ENCODE results near the gene CZIB. TPM values are rescaled to one million over a fixed set of nuclear protein-coding genes. Genes with fewer than 3 reads are reported as not detected.
A peak's percentile ranks its signal among the peaks of the same experiment; 100 is the strongest.
"Not testable (repeated sequence)": the region's sequence is repeated elsewhere in the genome, so short reads cannot be mapped to it uniquely, and the experiment has no call there.

Gene CZIB
- polyA plus RNA-seq, 1 donor = 73.2 TPM

GRCh38 chr1:53207726-53208125 is 12.7 kb downstream of the CZIB start:
- no peaks in the 10 kb centered on the region for H3K4me1 ChIP-seq (ENCODE audit: control insufficient read depth, insufficient read depth, low read length)
- no peak for DNase-seq
- 100% methylated on average over 1 of the region's 1 CpG for WGBS (ENCODE audit: insufficient coverage, low lambda C conversion rate)
- H3K4me3 ChIP-seq (ENCODE audit: low read length) = no peak overlapping the region
- no peaks in the 10 kb centered on the region for H3K27me3 ChIP-seq (ENCODE audit: control insufficient read depth, insufficient read depth, low read length)
- peaks cover 81% of the 10 kb centered on the region for H3K36me3 ChIP-seq (ENCODE audit: control insufficient read depth, insufficient read depth, low read length)
- H3K9me3 ChIP-seq (ENCODE audit: control insufficient read depth, low read depth, low read length) = peaks cover 18% of the 10 kb centered on the region
- H3K27ac ChIP-seq (ENCODE audit: low read length) = no peak overlapping the region

GRCh38 chr1:53206735-53207379 is 13.6 kb downstream of the CZIB start:
- Histone ChIP-seq H3K27ac (ENCODE audit: low read length) (no peak overlapping the region), H3K9me3 (ENCODE audit: control insufficient read depth, low read depth, low read length) (peaks cover 18% of the 10 kb centered on the region), H3K4me3 (ENCODE audit: low read length) (no peak overlapping the region), H3K27me3 (ENCODE audit: control insufficient read depth, insufficient read depth, low read length) (no peaks in the 10 kb centered on the region), H3K4me1 (ENCODE audit: control insufficient read depth, insufficient read depth, low read length) (no peaks in the 10 kb centered on the region), H3K36me3 (ENCODE audit: control insufficient read depth, insufficient read depth, low read length) (peaks cover 82% of the 10 kb centered on the region)
- no peak for DNase-seq
- no CpG with 5 or more reads among the region's 1 CpG for WGBS (ENCODE audit: insufficient coverage, low lambda C conversion rate)

- Histone ChIP-seq H3K9me3 (ENCODE audit: control insufficient read depth, low read depth, low read length) (peaks cover 18% of the 10 kb centered on the region), H3K36me3 (ENCODE audit: control insufficient read depth, insufficient read depth, low read length) (peaks cover 80% of the 10 kb centered on the region)
- not testable (repeated sequence) for H3K27me3 ChIP-seq (ENCODE audit: control insufficient read depth, insufficient read depth, low read length); H3K27ac ChIP-seq (ENCODE audit: low read length); H3K4me3 ChIP-seq (ENCODE audit: low read length); H3K4me1 ChIP-seq (ENCODE audit: control insufficient read depth, insufficient read depth, low read length); DNase-seq
- no CpG with 5 or more reads among the region's 3 CpGs for WGBS (ENCODE audit: insufficient coverage, low lambda C conversion rate)
These were observed 14.2 kb downstream of the CZIB start for GRCh38 chr1:53206083-53206685.

- not testable (repeated sequence) for H3K27ac ChIP-seq (ENCODE audit: low read length); H3K27me3 ChIP-seq (ENCODE audit: control insufficient read depth, insufficient read depth, low read length); H3K4me1 ChIP-seq (ENCODE audit: control insufficient read depth, insufficient read depth, low read length); H3K4me3 ChIP-seq (ENCODE audit: low read length); DNase-seq
- H3K36me3 ChIP-seq (ENCODE audit: control insufficient read depth, insufficient read depth, low read length) = peaks cover 80% of the 10 kb centered on the region
- peaks cover 18% of the 10 kb centered on the region for H3K9me3 ChIP-seq (ENCODE audit: control insufficient read depth, low read depth, low read length)
- WGBS (ENCODE audit: insufficient coverage, low lambda C conversion rate) = no CpG with 5 or more reads among the region's 1 CpG
These were observed 14.9 kb downstream of the CZIB start for GRCh38 chr1:53205496-53205895.

- no peak for DNase-seq
- Histone ChIP-seq H3K4me1 (ENCODE audit: control insufficient read depth, insufficient read depth, low read length) (no peaks in the 10 kb centered on the region), H3K36me3 (ENCODE audit: control insufficient read depth, insufficient read depth, low read length) (peaks cover 66% of the 10 kb centered on the region), H3K4me3 (ENCODE audit: low read length) (no peak overlapping the region), H3K9me3 (ENCODE audit: control insufficient read depth, low read depth, low read length) (peaks cover 18% of the 10 kb centered on the region), H3K27me3 (ENCODE audit: control insufficient read depth, insufficient read depth, low read length) (no peaks in the 10 kb centered on the region), H3K27ac (ENCODE audit: low read length) (no peak overlapping the region)
- 100% methylated on average over 2 of the region's 3 CpGs for WGBS (ENCODE audit: insufficient coverage, low lambda C conversion rate)
These were observed 17.0 kb downstream of the CZIB start for GRCh38 chr1:53203466-53203865.

- Histone ChIP-seq H3K4me3 (ENCODE audit: low read length) (no peak overlapping the region), H3K9me3 (ENCODE audit: control insufficient read depth, low read depth, low read length) (no peaks in the 10 kb centered on the region), H3K27me3 (ENCODE audit: control insufficient read depth, insufficient read depth, low read length) (no peaks in the 10 kb centered on the region), H3K27ac (ENCODE audit: low read length) (peak overlapping the region; percentile 11), H3K36me3 (ENCODE audit: control insufficient read depth, insufficient read depth, low read length) (peaks cover 24% of the 10 kb centered on the region), H3K4me1 (ENCODE audit: control insufficient read depth, insufficient read depth, low read length) (peaks cover 21% of the 10 kb centered on the region)
- no CpG with 5 or more reads among the region's 4 CpGs for WGBS (ENCODE audit: insufficient coverage, low lambda C conversion rate)
- peak in 1 of 2 donors; percentile 64 for DNase-seq
These were observed 22.2 kb downstream of the CZIB start for GRCh38 chr1:53198241-53198651.

- peak overlapping the region; percentile 80 for H3K27ac ChIP-seq (ENCODE audit: low read length)
- no peaks in the 10 kb centered on the region for H3K9me3 ChIP-seq (ENCODE audit: control insufficient read depth, low read depth, low read length)
- H3K36me3 ChIP-seq (ENCODE audit: control insufficient read depth, insufficient read depth, low read length) = peaks cover 17% of the 10 kb centered on the region
- WGBS (ENCODE audit: insufficient coverage, low lambda C conversion rate) = 46% methylated on average over 6 of the region's 13 CpGs
- peak in 1 of 2 donors; percentile 41 for DNase-seq
- no peaks in the 10 kb centered on the region for H3K27me3 ChIP-seq (ENCODE audit: control insufficient read depth, insufficient read depth, low read length)
- peak overlapping the region; percentile 92 for H3K4me3 ChIP-seq (ENCODE audit: low read length)
- H3K4me1 ChIP-seq (ENCODE audit: control insufficient read depth, insufficient read depth, low read length) = peaks cover 21% of the 10 kb centered on the region
These were observed 22.9 kb downstream of the CZIB start for GRCh38 chr1:53197291-53198200.

- Histone ChIP-seq H3K36me3 (ENCODE audit: control insufficient read depth, insufficient read depth, low read length) (peaks cover 11% of the 10 kb centered on the region), H3K27me3 (ENCODE audit: control insufficient read depth, insufficient read depth, low read length) (no peaks in the 10 kb centered on the region), H3K9me3 (ENCODE audit: control insufficient read depth, low read depth, low read length) (no peaks in the 10 kb centered on the region), H3K4me3 (ENCODE audit: low read length) (peak within 1 kb of the TSS; percentile 92), H3K27ac (ENCODE audit: low read length) (peak within 1 kb of the TSS; percentile 80), H3K4me1 (ENCODE audit: control insufficient read depth, insufficient read depth, low read length) (peaks cover 21% of the 10 kb centered on the region)
- peak; percentile 90 to 93 for DNase-seq
- no CpG with 5 or more reads among the region's 57 CpGs for WGBS (ENCODE audit: insufficient coverage, low lambda C conversion rate)
These were observed 23.7 kb downstream of the CZIB start, which contains the start of gene CPT2 for GRCh38 chr1:53196485-53197290. Gene CPT2 (plus strand): TSS chr1:53196824. CDS start chr1:53196944, 120 bp downstream.

- H3K27me3 ChIP-seq (ENCODE audit: control insufficient read depth, insufficient read depth, low read length) = no peaks in the 10 kb centered on the region
- no CpG with 5 or more reads among the region's 9 CpGs for WGBS (ENCODE audit: insufficient coverage, low lambda C conversion rate)
These were observed 24.4 kb downstream of the CZIB start for GRCh38 chr1:53196017-53196484.

More at GRCh38 chr1:53196017-53196484, 24.4 kb downstream of the CZIB start:
- H3K9me3 ChIP-seq (ENCODE audit: control insufficient read depth, low read depth, low read length) = no peaks in the 10 kb centered on the region
- peak in 1 of 2 donors; percentile 76 for DNase-seq
- H3K4me3 ChIP-seq (ENCODE audit: low read length) = peak overlapping the region; percentile 92
- peak overlapping the region; percentile 80 for H3K27ac ChIP-seq (ENCODE audit: low read length)
- peaks cover 5% of the 10 kb centered on the region for H3K36me3 ChIP-seq (ENCODE audit: control insufficient read depth, insufficient read depth, low read length)
- peaks cover 21% of the 10 kb centered on the region for H3K4me1 ChIP-seq (ENCODE audit: control insufficient read depth, insufficient read depth, low read length)

Data from large intestine (tissue), 3 donors.